Testis (tissue), 3 donors: ENCODE measurements around the gene PLK5. TPM values are rescaled to one million over a fixed set of nuclear protein-coding genes. Genes with fewer than 3 reads are reported as not detected.

Experiments
- DNase-seq: peaks from one replicate; pipeline ENCODE4 v3.0.0-alpha.2; 2019
- H3K27ac ChIP-seq, 2 donors: fragments of 200-600 bp; sonication (generic); one replicate each; pipeline ENCODE4 v1.5.1; 2019
- H3K27me3 ChIP-seq: fragments of 200-600 bp; sonication (generic); one replicate; pipeline ENCODE4 v1.5.1; 2019
- H3K36me3 ChIP-seq: fragments of 200-600 bp; sonication (generic); one replicate; pipeline ENCODE4 v1.5.1; 2017; ENCODE audit warnings: low read depth; ENCODE audit errors: missing control alignments
- H3K4me1 ChIP-seq: fragments of 200-600 bp; sonication (generic); one replicate; pipeline ENCODE4 v1.5.1; 2019
- H3K4me3 ChIP-seq, 2 donors: fragments of 200-600 bp; sonication (generic); one replicate each; pipeline ENCODE4 v1.5.1; 2017 to 2019
- H3K9me3 ChIP-seq: fragments of 200-600 bp; sonication (generic); one replicate; pipeline ENCODE4 v1.5.1; 2017
- CTCF ChIP-seq, 3 experiments: fragments of 450-650 bp in 2 of 3; fragments of 200-600 bp in 1 of 3; sonication (generic) in 1 of 3; IDR thresholded peaks; one replicate each; pipeline ENCODE4 v1.5.1; 2016 to 2019; ENCODE audit warnings: antibody characterized with exemption in 3 of 3, mild to moderate bottlenecking in 2 of 3, moderate library complexity in 1 of 3
- POLR2A ChIP-seq: fragments of 450-650 bp; IDR thresholded peaks from one replicate; pipeline ENCODE4 v1.6.1; 2017; ENCODE audit warnings: antibody characterized with exemption, mild to moderate bottlenecking, moderate library complexity
- WGBS, 2 donors: methylation state at CpG; one replicate each; pipeline ENCODE4 v1.1.5; 2018; 5-methylcytosine and 5-hydroxymethylcytosine counted together
- intact Hi-C: fragments of 100-400 bp; cut with DNase I; formaldehyde crosslinking; loops from one replicate; pipeline ENCODE4 v1.15.1; 2023; ENCODE audit warnings: low total_unique reads
- polyA plus RNA-seq: library from polyadenylated mRNA; stranded (reverse); fragments of 350-450 nt; fragmentation: Illumina TruSeq; extraction: RNeasy Lipid Tissue Mini Kit (QIAGEN cat#74804); gene quantifications from one replicate; pipeline ENCODE4 v1.2.3, GENCODE V29; 2014; ENCODE audit warnings: low read depth, low replicate concordance; ENCODE audit not compliant: insufficient read depth
- total RNA-seq, 2 donors: library from RNA; depleted of rRNA; stranded (reverse); fragments of >200 nt; gene quantifications; one replicate each; pipeline ENCODE4 v1.2.3, GENCODE V29; 2016

Gene PLK5
- total and polyA plus RNA-seq, 3 donors from 2014 or later, result 2.4 to 31.5 (median 13.4) TPM

- H3K36me3 ChIP-seq, result no peaks in the 10 kb centered on the region
- no peak for DNase-seq
- H3K9me3 ChIP-seq, result no peaks in the 10 kb centered on the region
- H3K4me3 ChIP-seq, result peak overlapping the region in 1 of 2 donors; percentile 8
- H3K4me1 ChIP-seq, result peaks cover 28% of the 10 kb centered on the region
- intact Hi-C loops, result no loop called here
- TF ChIP-seq CTCF (IDR thresholded peaks at IDR 0.05) (no peak), POLR2A (no peak)
- H3K27me3 ChIP-seq, result no peaks in the 10 kb centered on the region
- 45 to 48% methylated on average over 14 of the region's 14 CpGs for WGBS, 2 donors
- H3K27ac ChIP-seq, result peak overlapping the region in 1 of 2 donors; percentile 64
Observed at GRCh38 chr19:1502433-1503088, 21.3 kb upstream of the PLK5 start.

GRCh38 chr19:1503089-1503924 is 20.6 kb upstream of the PLK5 start:
- Histone ChIP-seq H3K4me1 (peaks cover 21% of the 10 kb centered on the region), H3K4me3 (peak overlapping the region; percentile 8 to 34), H3K27ac (peak overlapping the region in 1 of 2 donors; percentile 64), H3K27me3 (no peaks in the 10 kb centered on the region), H3K36me3 (no peaks in the 10 kb centered on the region), H3K9me3 (no peaks in the 10 kb centered on the region)
- TF ChIP-seq CTCF (IDR thresholded peaks at IDR 0.05) (peak; percentile 53 to 87 (median 78)), POLR2A (no peak)
- peak; percentile 80 for DNase-seq
- 0 to 3% methylated on average over 17 to 49 of the region's 49 CpGs for WGBS, 2 donors
- intact Hi-C loops, result no loop called here

- H3K27ac ChIP-seq, result no peak overlapping the region
- TF ChIP-seq POLR2A, result no peak
- TF ChIP-seq CTCF (IDR thresholded peaks at IDR 0.05), result no peak
- intact Hi-C loops, result no loop called here
- no peak for DNase-seq
- H3K4me3 ChIP-seq, result no peak overlapping the region
- H3K27me3 ChIP-seq, result no peaks in the 10 kb centered on the region
- peaks cover 21% of the 10 kb centered on the region for H3K4me1 ChIP-seq
- H3K36me3 ChIP-seq, result no peaks in the 10 kb centered on the region
- H3K9me3 ChIP-seq, result no peaks in the 10 kb centered on the region
- WGBS, 2 donors, result 53 to 64% methylated on average over 10 to 23 of the region's 23 CpGs
Observed at GRCh38 chr19:1503925-1504773, 19.7 kb upstream of the PLK5 start.

GRCh38 chr19:1505012-1505411 is 18.9 kb upstream of the PLK5 start:
- Histone ChIP-seq H3K4me1 (peaks cover 21% of the 10 kb centered on the region), H3K9me3 (no peaks in the 10 kb centered on the region), H3K36me3 (no peaks in the 10 kb centered on the region), H3K4me3 (no peak overlapping the region), H3K27ac (no peak overlapping the region), H3K27me3 (no peaks in the 10 kb centered on the region)
- WGBS, 2 donors, result 73 to 85% methylated on average over 8 of the region's 8 CpGs
- DNase-seq, result no peak
- intact Hi-C loops, result no loop called here
- TF ChIP-seq POLR2A (no peak), CTCF (IDR thresholded peaks at IDR 0.05) (no peak)
